DMS53 treated with DMSO at 0.1 percent for 48 hours (cell line): ENCODE data around the gene PWWP2B.
"Not testable (repeated sequence)": the region's sequence is repeated elsewhere in the genome, so short reads cannot be mapped to it uniquely, and the experiment has no call there.

ENCODE experiments used
- DNase-seq: peaks from one replicate; lab custom pipeline; 2025; ENCODE audit not compliant: unreplicated experiment; lab: John Stamatoyannopoulos, UW

PWWP2B gene

DNA sequence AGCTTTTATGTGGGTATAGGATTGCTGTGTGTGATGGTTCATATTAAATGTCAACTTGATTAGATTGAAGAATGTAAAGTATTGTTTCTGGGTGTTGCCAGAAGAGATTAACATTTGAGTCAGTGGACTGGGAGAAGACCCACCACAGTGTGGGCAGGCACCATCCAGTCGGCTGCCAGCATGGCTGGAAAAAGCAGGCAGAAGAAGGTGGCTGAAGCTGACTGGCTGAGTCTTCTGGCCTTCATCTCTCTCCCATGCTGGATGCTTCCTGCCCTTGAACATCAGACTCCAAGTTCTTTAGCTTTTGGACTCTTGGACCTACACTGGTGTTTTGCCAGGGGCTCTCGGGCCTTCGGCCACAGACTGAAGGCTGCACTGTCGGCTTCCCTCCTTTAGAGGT is 16.0 kb upstream of the PWWP2B start:
- DNase-seq = not testable (repeated sequence)

DNA sequence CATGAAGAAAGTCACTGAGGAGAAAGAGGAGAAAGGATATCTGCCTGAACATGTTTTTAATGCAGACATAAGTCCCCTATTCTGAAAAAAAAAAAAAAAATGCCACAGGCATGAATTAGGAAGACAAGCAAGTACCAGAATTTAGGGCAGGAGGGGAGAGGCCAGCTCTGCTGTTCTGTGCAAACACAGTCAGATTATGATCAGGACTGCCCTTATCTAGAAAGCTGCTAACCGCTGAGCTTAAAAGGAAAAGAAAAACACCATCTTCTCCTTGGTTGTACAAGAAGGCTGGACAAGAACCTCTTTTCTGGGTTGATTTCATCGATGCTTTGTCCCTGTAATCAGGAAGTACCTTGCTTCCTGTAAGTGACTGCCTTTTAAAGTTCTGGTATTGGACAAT is 15.3 kb upstream of the PWWP2B start:
- no peak for DNase-seq

DNA sequence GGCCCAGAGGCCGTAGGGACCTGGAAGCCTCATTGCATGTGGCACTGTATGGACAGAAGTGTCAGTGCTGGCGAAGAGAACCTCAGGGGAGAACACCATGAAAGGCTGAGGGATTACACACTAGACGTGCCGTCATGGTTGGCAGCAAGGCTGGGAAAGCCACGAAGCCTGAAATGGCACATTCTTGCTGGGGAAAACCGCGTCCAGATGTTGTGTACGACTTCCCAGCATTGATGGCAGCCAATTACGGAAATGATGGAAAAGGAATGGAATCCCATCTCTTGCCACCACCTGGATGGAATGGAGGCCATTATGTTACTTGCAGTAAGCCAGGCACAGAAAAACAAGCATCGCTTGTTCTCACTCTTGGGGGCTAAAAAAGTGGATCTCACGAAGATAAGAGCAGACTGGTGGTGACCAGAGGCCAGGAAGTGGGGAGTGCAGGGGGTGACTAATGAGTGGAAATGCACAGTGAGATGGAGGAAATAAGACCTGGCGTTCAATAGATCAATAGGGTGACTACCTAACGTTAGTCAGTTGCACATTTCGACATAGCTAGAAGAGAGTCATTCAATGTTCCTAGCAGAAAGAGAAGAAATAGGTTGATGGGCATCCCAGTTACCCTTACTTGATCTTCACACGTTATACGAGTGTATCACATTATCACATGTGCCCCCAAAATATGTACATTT is 14.6 kb upstream of the PWWP2B start:
- DNase-seq = no peak

DNA sequence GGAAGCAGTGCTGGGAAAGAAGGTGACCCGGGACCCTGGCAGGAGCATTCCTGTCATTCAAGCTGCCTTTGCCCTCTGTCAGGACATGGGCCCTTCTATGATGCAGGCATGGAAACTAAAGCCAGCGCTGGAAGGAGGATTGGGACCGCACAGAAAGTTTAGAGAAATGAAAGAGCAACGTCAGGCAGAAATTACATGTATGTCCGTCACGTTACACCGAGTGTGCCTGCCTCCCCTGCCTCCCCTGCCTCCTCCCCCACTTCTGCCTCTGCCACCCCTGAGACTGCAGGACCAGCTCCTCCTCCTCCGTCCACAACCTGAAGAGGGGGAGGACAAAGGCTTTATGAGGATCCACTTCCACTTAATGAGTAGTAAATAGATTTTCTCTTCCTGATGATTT is 13.9 kb upstream of the PWWP2B start:
- DNase-seq = no peak

DNA sequence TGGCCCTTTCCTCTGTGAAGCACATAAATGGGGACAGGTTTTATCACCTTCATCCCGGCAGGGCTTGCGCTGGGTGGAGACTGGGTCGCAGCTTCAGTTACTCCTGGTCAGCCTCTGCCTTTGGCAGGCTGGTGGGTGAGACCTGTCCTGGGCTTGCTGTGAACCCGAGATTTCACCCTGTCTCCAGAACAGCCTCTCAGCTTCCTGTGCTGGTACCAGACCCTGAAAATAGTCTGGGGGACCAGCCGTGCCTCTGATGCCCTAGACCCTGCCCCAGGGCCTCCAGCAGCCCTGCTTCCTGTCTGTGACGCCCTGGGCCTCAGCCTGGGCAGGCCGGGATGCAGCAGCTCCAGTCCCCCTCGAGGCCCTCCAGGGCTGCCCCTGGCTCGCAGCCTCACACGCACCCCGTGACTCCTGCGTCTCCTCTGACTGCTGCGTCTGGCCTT is 13.2 kb upstream of the PWWP2B start:
- no peak for DNase-seq

DNA sequence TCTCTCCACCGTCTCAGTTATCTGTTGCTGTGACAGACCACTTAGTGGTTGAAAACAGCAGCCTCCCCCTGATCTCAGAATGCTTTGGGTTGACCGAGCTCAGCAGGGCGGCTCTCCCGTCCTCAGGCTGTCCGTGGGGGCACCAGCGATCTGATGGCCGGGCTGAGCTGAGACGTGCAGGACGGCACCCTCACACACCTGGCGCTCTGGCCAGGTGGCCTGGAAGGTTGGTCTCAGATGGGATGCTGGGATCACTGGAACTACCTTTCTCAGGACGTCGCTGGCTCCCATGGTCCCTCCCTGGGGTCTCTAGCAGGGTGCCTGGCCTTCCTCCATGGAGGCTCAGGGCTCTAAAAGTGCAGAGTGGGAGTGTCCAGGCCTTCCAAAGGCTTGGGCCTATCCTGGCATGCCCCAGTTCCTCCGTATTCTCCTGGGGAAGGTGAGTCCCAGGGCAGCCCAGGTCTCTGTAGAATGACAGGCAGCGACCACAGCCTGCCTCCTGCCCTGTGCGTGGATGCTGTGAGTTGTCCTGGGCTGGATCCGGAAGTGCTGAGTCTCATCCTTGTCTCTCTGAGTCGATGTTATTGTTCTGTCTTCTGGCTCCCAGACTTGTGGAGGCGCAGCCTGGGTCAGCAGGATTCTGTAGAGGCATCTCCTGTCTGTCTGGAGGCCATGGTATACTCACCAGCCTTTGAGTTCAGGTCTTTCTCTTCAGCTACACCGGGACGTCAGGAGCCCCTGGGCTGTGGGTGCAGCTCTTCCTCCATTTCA is 12.2 kb upstream of the PWWP2B start:
- no peak for DNase-seq

DNA sequence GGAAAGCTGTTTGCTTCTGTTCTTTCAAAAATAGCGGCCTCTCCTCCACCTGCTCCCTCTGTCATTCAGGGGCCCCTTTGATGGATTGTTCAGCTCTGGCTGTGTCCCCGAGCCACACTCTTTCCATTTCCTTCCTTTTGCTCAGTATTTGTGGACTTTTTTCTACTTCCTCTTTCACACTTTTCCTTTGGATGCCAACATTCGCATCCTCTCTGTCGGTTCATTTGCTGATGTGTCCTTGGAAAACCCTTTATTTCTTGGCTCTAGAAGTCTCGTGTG is 11.7 kb upstream of the PWWP2B start:
- DNase-seq = no peak

DNA sequence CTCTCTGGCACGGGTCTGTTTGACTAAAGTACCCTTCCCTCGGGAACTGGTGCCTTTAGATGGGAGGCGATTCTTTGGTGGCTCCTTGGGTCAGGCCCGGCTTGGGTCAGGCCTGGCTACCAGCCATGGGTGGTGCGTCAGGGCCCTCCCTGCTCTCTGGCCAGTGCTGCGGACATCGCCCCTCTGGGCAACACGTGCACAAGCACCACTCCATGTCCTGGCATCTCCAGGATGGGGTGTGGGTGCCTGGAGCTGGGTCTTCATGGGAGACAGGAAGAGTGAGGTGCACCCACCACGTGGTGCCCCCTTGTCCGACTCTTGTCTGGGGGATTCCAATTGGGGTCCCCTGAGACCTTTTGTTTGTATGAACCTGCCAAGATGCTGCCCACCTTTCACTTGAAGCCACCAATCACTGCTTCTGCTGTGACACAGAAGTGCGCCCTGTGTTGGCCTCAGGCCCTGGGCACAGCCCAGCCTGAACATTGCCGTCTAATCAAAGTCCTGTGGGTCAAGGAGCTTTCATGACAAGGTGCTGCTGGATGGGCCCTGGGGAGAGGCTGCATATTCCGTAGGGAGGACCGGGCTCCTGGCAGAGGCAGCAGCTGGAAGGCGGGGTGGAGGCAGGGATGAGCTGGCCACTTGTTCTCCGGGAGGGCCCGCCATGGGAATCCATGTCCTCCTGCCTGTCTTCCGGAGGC is 11.1 kb upstream of the PWWP2B start:
- DNase-seq = no peak

DNA sequence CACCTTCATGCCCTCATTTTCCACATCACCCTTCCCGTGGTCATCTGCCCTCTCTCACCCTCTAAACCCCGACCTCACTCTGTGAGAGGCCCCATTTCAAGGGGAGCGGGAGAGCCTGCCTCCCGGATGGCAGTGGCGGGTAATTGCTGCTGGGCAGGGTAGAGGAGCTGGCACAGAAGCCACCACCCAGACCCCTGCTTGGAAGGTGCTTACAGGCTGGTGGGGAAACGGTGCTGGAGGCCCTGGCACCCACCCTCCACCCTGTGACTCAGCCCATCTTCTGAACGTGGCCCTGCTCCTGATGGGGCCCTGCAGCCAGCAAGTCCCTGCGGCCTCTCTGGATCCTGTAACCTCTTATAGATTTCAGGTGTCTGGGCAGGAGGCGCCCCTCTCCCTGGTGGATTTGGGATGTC is 10.6 kb upstream of the PWWP2B start:
- DNase-seq = no peak

DNA sequence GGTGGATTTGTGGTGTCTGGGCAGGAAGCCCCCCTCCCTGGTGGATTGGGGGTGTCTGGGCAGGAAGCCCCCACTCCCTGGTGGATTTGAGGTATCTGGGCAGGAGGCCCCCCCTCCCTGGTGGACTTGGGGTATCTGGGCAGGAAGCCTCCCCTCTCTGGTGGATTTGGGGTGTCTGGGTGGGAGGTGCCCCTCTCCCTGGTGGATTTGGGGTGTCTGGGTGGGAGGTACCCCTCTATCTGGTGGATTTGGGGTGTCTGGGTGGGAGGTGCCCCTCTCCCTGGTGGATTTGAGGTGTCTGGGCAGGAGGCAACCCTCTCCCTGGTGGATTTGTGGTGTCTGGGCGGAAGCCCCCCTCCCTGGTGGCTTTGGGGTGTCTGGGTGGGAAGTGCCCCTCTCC is 10.1 kb upstream of the PWWP2B start:
- not testable (repeated sequence) for DNase-seq

DNA sequence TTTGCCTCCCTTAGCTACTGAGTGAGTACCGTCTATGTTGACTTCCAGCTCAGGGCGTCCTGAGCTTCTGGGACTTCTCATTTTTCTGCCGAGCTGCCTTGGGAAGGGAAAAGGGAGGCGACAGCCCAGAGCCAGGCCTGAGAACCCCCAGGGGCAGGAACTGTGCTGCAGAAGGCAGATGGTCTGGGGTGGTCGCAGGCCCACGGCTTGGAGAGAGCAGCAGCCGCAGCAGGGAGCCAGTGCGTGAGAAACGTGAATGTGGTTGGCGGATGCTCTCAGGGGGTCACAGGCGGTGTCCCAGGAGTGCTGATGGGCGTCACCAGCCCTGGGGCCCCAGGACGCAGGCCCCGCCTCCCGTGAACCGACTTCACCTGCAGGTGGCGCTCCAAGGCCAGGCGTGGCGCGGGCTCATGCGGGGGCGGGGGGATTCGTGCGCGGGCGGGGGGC is 9.2 kb upstream of the PWWP2B start:
- DNase-seq = no peak

DNA sequence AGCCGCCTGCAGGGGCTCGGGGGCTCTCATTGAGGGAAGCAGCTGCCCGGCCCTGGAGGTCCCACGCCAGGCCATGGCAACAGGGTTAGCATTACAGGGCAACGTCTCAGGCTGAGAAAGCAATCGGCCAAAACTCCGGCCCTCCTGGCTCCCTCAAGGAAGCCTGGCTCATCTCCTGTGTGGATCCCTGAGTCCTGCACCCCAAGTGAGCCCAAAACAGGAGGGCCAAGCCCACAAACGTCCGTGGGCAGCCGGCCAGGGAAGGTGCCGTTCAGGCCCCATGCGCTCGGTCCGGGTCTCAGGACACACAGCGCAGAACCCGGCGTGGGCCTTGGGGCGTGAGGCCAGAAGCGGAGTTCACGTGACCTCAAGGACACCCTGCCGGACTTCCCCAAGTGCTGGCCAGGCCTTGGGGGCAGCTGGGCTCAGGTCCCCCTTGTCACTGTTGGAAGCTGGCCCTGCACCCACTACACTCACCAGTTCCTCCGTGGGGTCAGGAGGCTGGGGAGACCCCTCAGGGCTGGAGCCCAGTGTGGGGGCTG is 8.0 kb upstream of the PWWP2B start:
- no peak for DNase-seq

DNA sequence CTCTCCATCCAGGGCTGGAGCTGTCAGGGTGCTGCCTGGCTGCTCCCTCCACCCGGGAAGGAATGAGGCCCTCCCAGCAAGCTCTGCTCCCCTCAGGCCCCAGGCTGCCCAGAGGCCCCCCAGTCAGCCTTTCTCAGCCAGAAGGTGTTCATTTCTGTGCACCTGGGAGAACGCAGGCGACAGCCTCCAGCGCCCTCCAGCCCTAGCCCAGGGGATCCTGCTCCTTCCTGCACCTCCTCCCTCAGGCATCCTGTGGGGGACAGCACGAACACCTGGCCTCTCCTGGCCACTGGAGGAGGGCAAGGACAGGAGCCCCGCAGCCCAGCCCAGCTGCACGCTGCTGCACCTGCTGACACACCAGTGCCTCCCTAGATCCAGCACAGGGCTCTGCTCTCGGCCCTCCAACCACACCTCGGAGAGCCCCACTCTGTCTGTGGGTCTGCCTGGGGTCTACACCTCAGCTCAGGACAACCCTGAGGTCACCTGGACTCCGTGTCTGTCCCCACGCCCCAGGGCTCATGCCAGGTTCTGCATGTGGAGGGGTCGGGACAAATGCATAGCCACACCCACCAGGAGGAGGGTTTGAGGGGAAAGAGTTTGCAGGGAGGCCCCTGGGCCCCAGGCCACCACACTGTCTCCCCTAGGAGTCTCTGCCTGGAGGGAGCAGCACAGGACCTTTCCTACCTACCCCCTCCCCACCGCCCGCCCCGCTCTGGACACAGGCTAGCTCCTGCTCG is 7.4 kb upstream of the PWWP2B start:
- peak; percentile 72 for DNase-seq

DNA sequence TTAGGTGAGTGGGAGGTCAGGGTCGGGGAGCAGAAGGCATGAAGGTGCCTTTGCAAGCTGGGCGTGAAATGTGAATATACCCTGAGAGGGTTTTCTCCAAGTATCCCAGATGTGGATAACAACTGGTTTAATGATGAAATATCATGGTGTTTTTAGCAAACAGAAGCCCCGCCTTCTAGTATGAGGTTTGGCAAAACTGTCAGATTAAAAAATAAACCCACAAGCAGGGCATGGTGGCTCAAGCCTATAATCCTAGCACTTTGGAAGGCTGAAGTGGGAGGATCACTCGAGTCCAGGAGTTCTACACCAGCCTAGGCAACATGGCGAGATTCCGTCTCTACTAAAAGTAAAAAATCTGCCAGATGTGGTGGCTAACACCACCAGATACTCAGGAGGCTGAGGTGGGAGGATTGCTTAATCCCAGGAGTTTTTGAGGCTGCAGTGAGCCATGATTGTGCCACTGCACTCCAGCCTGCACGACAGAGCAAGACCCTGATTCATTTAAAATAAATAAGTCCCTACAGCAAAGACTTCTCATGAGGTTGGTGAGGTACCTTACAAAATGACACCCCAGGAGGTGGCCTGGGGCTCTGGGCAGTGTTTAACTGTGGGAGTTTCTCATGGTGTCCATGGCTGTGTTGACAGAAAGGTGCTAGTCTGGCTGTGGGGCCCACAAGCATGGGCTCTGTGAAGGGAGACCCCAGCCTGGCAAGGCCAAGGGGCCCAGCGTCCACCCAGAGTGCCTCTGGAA is 6.7 kb upstream of the PWWP2B start:
- DNase-seq = no peak

DNA sequence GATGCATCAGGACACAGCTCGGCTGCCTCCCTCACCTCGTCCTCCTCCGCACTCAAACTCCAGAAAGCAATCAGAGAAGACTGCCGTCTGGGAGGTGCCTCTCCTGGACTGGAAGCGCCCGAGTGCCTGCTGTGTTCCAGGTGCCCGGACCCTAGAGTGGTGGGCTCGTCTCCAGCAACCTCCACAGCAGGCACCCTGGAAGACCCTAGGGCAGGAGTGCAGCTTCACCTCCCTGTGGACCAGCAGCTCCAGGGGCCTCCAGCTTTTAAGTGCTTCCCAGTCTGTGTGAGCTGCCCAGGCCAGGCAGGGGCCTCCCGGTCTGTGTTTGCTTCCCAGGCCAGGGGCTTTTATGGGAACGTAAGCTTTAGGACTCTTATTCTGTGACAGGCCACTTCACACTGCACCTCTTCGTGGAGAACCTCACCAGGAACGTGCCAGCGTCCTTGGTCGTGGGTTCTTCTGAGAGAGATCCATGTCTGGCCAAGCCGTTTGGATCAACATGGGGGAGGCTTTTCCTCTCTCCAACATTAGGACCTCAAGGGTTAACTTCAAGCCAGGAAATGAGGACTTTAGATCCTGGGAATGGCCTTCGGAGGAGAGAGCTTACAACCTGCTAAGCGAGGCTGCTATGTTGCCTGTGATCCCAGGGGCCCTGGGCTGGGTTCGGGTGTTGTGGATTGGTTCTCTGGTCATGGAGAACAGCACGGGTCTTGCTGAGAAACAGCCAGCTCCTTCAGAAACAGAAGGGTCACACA is 5.9 kb upstream of the PWWP2B start:
- DNase-seq = no peak

DNA sequence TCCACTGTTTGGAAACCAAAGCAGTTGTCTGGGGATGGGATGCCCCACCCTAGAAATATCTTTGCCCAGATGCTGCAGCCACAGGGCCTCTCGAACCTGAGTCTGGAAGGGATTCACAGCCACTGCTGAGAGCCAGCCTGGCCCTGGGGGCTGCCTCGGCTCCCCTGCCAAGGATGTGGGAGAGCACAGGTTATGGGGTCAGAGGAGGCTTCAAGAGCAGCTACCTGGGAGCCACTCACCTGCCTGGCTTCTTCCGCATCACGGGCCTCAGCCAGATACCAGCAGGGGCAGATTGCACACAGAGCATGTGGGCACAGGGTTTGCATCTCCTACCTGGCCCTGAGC is 5.4 kb upstream of the PWWP2B start:
- no peak for DNase-seq

DNA sequence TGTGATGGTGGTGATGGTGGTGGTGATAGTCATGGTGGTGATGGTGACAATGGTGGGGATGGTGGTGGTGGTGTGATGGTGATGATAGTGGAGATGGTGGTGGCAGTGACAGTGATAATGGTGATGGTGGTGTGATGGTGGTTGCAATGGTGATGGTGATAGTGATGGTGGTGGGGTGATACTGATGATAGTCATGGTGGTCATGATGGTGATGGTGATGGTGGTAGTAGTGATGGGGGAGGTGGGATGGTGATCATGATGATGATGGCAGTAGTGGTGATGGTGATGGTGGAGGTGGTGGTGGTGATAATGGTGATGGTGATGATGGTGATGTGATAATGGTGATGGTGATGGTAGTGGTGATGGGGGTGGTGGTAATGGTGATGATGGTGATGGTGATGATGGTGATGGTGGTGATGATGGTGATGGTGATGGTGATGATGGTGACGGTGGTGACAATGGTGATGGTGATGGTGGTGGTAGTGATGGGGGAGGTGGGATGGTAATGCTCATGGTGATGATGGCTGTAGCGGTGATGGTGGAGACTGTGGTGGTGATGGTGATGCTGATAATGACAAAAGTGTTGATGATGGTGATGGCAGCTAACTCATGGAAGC is 4.7 kb upstream of the PWWP2B start:
- no peak for DNase-seq

DNA sequence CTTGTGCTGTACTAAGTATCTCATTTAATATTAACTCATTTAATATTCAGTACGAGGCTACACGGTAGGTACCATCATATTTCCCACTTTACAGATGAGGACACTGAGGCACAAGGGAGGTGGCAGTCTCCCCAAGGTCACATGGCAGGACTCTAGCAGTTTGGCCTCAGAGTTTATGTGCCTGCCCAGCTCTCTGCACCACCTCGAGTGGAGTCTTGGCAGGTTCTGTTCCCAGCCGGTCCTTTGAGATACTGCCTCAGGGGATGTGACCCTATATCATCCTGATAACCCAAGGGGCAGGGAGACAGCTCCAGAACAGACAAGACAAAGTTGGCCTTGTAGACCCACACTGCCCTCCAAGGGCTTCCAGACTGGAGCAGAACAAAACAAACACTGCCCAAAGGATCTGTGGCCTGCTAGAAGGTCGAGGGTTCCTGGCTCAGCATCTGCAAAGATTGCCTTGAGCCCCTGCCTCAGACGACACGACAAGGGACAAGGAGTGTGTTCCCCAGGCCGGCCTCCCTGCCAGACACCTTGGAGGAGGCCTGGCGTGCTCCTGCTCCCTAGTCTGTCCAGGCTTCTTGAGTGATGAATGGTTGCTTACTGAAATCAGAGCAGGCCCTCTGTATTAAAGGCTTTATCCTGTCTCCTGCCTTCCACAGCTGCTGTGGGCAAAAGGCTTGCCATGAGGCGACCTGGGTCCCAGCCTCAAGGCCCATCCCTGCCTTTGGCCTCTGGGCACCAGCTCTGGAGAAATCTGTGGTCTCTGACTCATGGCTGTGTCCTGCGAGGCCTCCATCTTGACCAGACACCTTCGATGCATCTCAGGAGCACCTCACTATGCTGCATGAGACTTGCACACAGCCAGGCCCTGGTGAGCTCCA is 3.9 kb upstream of the PWWP2B start:
- DNase-seq = no peak
